ENCODE data around the gene MAN2A2. TPM values are rescaled to one million over a fixed set of nuclear protein-coding genes. Genes with fewer than 3 reads are reported as not detected.

MAN2A2 gene
- total RNA-seq, 1 experiment from 2014 or later: 31.0 TPM

- TF ChIP-seq ZSCAN18 (CRISPR knock-in tag; IDR thresholded peaks at IDR 0.05): no peak
- no peak for TF ChIP-seq TCF7 (CRISPR knock-in tag; IDR thresholded peaks at IDR 0.05; ENCODE audit: low read depth)
Measured at GRCh38 chr15:90866800-90867199, 36.3 kb upstream of the MAN2A2 start (continued).

GRCh38 chr15:90868261-90868689 lies 34.8 kb upstream of the MAN2A2 start, which contains the start of gene FURIN:
Gene FURIN, plus strand, starts transcription at chr15:90868588. Its CDS starts 7,153 bp downstream, at chr15:90875741.
- POLR2A ChIA-PET: interaction anchor here (2.3 to 4.6 kb wide), 2 partner anchors 17 to 29 kb away, joined by 8 to 22 read pairs; partner anchors contain the start of gene FES
- H3K4me1 Mint-ChIP-seq: peaks cover 47% of the 10 kb centered on the region
- H3K4me3 Mint-ChIP-seq: peak within 1 kb of the TSS; percentile 16; the same call in 1 of the 2 replicates

GRCh38 chr15:90869140-90869541 lies 34.0 kb upstream of the MAN2A2 start:
- CTCF ChIA-PET: interaction anchor here (0.6 to 4.9 kb wide), 8 partner anchors 9 to 66 kb away, joined by 3 to 27 read pairs (median 4); partner anchors contain the start of genes HDDC3 and UNC45A
- Mint-ChIP-seq H3K4me1 (peaks cover 56% of the 10 kb centered on the region), H3K27ac (peak overlapping the region; percentile 91; the same call in 1 of the 2 replicates), H3K4me3 (peak overlapping the region; percentile 16; the same call in 1 of the 2 replicates), H3K27me3 (ENCODE audit: low read depth) (no peaks in the 10 kb centered on the region; the same call in 1 of the 2 replicates), H3K36me3 (no peaks in the 10 kb centered on the region), H3K9me3 (no peaks in the 10 kb centered on the region)
- no peak for ATAC-seq
- TF ChIP-seq STAT6 (CRISPR knock-in tag; conservative IDR thresholded peaks at IDR 0.05; ENCODE audit: low read depth) (no peak), NR2C2 (CRISPR knock-in tag; IDR thresholded peaks at IDR 0.05) (no peak), ETV6 (CRISPR knock-in tag; IDR thresholded peaks at IDR 0.05) (no peak), ZMAT4 (CRISPR knock-in tag; IDR thresholded peaks at IDR 0.05) (no peak), JAZF1 (CRISPR knock-in tag; IDR thresholded peaks at IDR 0.05) (no peak), ZNF671 (CRISPR knock-in tag; IDR thresholded peaks at IDR 0.05) (no peak), NFATC4 (CRISPR knock-in tag; IDR thresholded peaks at IDR 0.05) (no peak)
- no peak for DNase-seq (ENCODE audit: low spot score)
- POLR2A ChIA-PET: interaction anchor here (2.3 to 4.6 kb wide), 2 partner anchors 16 to 30 kb away, joined by 8 to 22 read pairs; partner anchors contain the start of gene FES

More at GRCh38 chr15:90868261-90868689, 34.8 kb upstream of the MAN2A2 start, which contains the start of gene FURIN:
- H3K27ac Mint-ChIP-seq: peak within 1 kb of the TSS; percentile 97
- H3K9me3 Mint-ChIP-seq: no peaks in the 10 kb centered on the region
- no peak for TF ChIP-seq ZBTB43 (CRISPR knock-in tag; IDR thresholded peaks at IDR 0.05)
- TF ChIP-seq USF2 (CRISPR knock-in tag; IDR thresholded peaks at IDR 0.05): no peak
- TF ChIP-seq RORB (CRISPR knock-in tag; IDR thresholded peaks at IDR 0.05): no peak
- TF ChIP-seq PRDM15 (CRISPR knock-in tag; IDR thresholded peaks at IDR 0.05): peak; percentile 78
- no peak for TF ChIP-seq ZNF263 (CRISPR knock-in tag; IDR thresholded peaks at IDR 0.05; ENCODE audit: low read depth)
- DNase-seq (ENCODE audit: low spot score) (no peak), ATAC-seq (no peak)
- H3K36me3 Mint-ChIP-seq: no peaks in the 10 kb centered on the region
- H3K27me3 Mint-ChIP-seq (ENCODE audit: low read depth): no peaks in the 10 kb centered on the region; the same call in 1 of the 2 replicates
- CTCF ChIA-PET: interaction anchor here (0.6 to 4.9 kb wide), 8 partner anchors 18 to 668 kb away, joined by 3 to 27 read pairs (median 4); partner anchors contain the start of gene HDDC3

Data from WTC11 (cell line).